Nucleus accumbens (tissue), 56 donors: ENCODE data around the gene CCDC66.
A peak's percentile ranks its signal among the peaks of the same experiment; 100 is the strongest.
"Not testable (repeated sequence)": the region's sequence is repeated elsewhere in the genome, so short reads cannot be mapped to it uniquely, and the experiment has no call there.

Experiments used
- DNase-seq, 56 donors: peaks; one replicate each; lab custom pipeline; 2025; lab: John Stamatoyannopoulos, UW

The CCDC66 gene

DNA sequence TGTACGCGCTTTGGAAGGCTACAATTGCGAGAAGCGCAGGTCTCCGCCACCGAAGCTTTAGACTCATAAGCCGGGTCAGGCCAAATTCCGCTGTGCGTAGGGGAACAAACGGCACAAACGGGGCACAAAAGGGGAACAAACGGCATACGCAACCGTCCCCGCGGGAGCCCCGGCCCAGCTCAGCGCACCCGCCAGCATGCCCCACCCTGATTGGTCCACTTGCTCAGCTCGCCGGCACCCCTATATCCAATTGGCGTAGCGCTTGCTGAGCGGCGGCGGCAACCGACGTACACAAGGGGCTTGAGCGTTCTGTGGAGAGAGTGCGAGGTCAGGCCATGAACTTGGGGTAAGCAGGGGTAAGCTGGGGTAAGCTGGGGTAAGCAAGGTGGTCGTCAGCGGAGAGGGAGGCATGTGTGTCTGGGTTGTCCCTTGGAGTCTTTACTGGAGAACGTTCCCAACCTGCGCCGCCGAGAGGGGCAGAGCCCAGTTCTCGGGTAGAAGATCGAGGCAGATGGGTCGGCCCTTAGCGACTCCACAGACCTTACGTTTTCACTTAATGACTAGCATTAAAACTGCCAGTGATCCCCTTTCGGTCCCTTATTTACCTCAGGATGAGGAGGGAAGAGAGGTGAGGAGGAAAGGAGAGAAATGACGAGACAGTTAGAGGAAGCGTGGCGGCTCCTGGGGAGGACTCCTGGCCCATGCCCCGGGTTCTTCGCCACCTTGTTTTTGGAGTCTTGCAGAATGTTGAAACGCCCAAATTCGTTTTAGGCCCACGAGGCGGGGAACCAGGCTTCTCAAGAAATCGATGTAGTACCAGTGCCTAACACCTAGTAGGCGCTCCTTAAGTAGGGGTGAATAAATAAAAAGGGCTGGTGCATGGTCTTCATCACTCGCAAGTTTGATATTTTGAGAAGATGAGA lies at the start of gene CCDC66:
Gene CCDC66 (plus strand): TSS at position 268 of the 923 bp plus-strand sequence. CDS start 68 bp downstream, at position 336.
- peak; percentile 52 to 96 (median 88) for DNase-seq

DNA sequence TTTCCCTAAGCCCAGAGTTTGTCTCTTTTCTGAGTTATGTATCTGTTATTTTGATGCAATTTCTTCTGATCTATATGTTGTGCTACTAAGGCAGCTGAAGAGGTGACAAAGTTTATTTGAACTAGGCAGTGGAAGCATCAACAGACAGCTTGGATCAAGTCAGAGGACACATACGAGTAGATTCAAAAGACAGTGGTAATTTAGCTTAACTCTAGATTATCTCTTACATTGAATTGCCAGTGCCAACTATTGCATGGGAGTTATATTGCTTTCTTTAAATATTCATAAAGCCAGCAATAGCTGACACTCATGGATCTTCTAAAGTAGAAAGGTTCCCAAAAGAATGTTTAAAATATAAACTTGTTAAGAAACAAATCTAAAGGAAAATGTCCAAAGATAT lies 37.3 kb upstream of the CCDC66 start:
- DNase-seq: no peak

DNA sequence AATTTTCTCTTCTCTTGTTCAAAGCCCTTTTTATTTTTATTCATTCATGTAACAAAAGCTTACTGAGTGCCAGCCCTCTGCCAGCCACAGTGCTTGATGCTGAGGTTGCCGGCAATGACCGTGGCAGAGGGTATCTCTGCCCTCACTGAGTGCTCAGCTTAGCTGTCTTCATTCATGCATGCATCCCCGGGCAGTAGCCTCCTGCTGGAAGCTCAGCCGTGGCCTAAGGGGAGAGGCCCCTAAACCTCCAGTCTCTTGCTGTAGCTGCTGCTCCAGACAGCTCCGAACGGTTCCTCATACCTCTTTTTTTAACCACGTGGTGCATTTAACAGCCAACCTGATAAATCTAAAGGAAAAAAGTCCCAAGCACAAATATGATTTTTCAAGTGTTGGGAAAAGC lies 34.6 kb upstream of the CCDC66 start:
- DNase-seq: no peak

DNA sequence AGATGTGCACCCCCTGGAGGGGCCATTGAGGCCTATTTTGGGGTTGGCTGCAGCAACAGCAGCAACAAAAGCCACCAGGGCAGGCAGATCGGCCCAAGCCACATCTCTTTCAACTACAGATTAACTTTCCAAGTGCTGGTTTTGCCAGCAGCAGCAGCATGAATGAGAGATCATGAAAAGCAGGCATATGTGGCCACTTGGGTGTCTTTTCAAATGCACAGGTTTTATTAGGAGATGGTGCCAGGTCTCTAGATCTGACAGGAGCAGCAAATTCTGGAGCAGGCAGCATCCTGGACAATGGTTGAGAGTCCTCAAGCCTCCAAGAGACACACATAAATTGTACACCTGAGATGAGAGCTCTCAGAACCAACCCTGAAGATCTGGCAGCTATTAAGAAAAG lies 31.7 kb upstream of the CCDC66 start:
- no peak for DNase-seq

DNA sequence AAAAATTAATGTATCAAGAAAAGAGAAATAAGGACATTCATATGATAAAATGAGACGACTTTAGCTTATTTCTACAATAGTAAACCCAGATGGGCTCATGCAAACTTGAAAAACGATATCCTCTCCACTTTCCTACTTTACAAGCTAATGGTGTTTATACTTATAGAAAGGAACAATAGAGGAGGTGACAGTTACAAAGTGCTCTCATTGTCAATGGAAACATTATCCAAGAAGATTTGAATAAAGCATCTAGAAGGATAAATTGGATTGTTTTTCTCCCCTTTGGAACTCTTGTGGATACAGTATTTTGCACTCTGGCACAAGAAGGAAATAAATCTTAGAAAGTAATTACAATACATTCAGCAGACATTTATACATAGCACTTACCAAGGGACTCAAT lies 20.2 kb upstream of the CCDC66 start:
- DNase-seq: no peak

DNA sequence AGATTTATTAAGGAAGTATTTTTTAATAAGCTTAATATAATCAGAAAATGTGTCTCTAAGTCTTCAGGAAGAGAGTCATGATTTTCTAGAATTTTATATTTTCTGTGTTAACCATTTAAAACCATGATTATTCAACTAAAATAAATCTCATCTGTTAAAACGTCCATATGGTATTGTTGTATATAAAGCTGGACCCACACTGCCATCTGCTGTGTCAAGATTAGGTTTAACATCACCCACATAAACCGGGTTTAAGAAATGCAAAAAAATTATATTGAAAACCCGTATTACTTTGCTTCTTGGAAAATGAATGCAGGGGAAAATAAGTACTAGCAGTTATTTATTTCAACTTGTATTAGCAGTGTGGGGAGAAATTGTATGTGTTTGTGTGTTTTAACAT lies 9.5 kb upstream of the CCDC66 start:
- no peak for DNase-seq

DNA sequence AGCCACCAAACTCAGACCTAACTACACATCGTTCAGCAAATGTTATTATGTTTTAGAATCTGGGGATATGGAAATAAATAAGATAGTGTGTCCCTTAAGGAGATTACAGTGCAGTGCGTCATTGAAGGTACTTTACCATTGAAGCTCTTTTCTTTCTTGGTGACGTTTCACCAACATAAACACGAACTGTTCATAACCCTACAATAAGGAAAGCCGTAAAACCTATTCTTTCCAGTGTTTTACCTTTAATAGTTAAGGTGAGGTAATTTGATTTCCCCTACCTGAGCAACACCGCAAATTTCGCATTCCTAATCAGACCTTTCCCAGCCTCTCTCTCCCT lies 826 bp downstream of the CCDC66 start:
- no peak for DNase-seq

DNA sequence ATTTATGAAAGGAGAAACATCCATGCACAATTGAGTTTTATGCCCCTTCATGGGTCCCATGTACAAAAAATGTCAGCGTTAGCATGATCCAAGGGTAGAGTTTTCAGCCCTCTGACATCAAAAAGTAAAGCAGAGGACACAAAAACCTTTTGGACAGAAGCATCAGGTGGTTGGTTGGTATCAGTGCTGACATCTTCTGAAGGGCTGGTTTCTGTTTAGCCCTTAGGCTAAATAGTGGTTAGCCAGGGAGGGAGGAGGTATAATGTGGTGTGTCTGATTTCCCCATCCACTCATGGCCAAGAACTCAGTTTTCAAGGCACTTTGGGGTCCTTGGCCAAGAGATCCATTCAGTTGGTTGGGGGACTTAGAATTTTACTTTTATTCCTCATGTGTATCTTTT lies 16.5 kb downstream of the CCDC66 start:
- no peak for DNase-seq

DNA sequence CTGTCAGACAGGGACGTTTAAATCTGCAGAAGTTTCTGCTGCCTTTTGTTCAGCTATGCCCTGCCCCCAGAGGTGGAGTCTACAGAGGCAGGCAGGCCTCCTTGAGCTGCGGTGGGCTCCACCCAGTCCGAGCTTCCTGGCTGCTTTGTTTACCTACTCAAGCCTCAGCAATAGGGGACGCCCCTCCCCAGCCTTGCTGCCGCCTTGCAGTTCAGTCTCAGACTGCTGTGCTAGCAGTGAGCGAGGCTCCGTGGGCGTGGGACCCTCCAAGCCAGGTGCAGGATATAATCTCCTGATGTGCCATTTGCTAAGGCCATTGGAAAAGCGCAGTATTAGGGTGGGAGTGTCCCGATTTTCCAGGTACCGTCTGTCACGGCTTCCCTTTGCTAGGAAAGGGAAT lies 25.0 kb downstream of the CCDC66 start:
- not testable (repeated sequence) for DNase-seq

DNA sequence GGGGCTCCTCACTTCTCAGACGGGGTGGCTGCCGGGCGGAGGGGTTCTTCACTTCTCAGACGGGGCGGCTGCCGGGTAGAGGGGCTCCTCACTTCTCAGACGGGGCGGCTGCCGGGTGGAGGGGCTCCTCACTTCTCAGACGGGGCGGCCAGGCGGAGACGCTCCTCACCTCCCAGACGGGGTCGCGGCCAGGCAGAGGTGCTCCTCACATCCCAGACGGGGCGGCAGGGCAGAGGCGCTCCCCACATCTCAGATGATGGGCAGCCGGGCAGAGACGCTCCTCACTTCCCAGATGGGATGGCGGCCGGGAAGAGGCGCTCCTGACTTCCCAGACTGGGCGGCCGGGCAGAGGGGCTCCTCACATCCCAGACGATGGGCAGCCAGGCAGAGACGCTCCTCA lies 27.3 kb downstream of the CCDC66 start:
- DNase-seq: not testable (repeated sequence)

DNA sequence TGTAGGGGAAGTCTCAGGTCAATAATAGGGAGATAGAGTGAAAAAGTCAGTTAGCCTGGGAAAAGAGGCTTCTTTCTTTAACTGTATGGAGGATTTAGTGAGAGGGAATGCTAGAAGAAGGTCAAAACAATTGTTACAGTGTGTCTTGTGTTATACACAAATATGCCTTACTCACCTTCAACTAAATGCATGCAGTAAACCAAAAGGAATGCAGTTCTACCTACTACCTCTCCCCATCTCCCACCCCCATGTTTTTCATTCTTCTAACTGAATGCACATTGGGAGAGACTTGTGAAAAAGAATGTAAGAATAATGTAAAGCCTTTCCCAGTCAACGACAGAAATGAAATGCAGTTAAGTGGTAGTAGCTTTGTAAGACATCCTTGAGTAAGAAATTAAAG lies 33.8 kb downstream of the CCDC66 start:
- DNase-seq: no peak

DNA sequence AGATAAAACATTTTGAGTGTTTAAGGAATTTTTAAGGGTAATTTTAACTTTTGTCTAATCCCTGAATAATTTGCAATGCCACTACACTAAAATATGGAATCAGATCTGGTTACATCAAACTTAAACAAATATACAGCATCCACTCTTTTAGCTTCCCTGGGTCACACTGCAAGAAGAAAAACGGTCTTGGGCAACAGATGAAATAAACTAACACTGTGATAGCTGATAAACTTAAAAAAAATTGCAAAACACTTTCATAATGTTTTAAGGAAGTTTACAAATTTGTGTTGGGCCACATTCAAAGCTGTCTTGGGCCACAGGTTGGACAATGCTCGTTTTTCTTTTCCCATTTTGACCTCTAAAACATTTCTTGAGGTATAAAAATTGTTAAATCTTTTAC lies 34.3 kb downstream of the CCDC66 start:
- no peak for DNase-seq

DNA sequence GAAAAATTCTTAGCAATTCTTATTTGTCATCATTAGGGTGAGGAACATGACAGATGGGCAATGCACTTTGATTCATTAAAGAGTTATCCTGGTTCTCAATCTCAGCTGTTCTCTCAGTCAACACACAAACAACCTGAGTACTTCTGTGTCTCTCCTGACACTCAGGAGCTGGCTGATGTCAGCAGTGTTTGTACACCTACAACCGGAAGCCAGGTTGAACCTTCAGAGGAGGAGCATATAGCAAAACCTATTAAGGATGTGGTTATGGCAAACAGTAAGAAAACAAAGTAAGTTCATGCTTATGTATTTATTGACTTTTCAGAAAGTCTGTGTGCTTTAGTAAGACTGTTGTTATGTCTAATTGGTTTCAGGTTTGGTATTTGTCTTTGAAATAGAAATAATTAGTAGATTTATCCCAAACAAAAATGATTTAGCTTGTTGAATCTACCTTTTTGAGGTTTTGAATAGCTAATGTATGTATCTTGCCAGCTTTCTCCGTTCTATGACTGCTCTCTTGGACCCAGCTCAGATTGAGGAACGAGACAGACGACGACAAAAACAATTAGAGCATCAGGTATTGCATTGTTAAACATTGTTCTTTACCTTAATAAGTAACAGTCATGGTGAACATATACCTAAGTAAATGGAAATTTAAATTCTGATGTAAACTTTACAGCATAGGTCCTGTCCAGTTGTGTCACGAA lies 36.6 kb downstream of the CCDC66 start:
- DNase-seq: no peak

DNA sequence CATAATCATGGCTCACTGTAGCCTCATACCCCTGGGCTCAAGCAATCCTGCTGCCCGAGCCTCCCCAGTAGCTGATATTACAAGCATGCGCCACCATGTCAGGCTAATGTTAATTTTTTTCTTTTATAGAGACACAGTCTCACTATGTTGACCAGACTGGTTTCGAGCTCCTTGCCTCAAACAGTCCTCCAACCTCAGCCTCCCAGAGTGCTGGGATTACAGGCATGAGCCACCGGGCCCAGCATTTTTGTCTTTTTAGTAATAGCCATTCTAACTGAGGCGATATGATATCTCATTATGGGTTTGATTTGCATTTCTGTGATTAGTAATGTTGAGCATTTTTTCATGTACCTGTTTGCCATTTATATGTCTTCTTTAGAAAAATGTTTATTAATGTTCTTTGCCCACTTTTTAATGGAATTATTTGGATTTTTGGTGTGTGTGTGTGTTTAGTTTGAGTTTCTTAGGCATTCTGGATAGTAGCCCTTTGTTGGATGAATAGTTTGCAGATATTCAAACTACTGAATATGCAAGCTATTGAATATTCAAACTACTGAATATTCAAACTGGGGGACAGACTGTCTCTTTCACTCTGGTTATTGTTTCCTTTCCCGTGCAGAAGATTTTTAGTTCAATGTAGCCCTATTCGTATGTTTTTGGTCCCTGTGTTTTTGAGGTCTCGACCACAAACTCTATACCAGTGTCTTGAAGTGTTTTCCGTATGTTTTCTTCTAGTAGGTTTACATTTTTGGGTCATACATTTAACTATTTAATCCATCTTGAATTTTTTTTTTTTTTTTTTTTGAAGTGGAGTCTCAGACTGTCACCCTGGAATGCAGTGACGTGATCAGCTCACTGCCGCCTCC lies 39.2 kb downstream of the CCDC66 start:
- DNase-seq: no peak

DNA sequence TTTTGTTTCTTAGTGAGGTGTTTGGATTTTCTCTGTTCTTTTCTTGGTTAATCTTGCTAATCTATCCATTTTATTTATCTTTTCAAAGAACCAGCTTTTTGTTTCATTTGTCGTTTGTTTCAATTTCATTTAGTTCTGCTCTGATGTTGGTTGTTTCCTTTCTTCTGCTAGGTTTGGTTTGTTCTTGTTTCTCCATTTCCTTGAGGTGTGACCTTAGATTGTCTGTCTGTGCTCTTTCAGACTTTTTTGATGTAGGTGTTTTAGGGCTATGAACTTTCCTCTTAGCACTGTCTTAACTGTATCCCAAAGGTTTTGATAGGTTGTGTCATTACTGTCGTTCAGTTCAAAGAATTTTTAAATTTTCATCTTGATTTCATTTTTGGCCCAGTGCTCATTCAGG lies 51.5 kb downstream of the CCDC66 start:
- DNase-seq: not testable (repeated sequence)

DNA sequence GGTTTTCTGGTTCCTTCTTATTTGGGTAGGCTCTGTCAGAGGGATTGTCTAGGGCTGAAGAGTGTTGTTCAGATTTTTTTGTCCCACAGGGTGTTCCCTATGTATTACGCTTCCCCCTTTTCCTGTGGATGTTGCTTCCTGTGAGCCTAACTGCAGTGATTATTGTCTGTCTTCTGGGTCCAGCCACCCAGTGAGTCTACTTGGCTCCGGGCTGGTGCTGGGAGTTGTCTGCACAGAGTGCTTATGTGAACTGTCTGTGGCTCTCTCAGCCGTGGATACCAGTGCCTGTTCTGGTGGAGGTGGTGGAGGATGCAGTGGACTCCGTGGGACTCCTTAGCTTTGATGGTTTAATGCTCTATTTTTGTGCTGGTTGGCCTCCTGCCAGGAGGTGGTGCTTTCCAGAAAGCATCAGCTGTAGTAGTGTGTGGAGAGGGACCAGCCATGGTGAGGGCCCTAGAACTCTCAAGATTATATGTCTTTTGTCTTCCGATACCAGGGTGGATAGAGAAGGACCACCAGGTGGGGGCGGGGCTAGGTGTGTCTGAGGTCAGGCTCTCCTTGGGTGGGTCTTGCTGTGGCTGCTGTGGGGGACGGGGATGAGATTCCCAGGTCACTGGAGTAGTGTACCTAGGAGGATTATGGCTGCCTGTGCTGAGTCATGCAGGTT lies 53.8 kb downstream of the CCDC66 start:
- peak in 2 of 56 donors; percentile 6 to 17 for DNase-seq

DNA sequence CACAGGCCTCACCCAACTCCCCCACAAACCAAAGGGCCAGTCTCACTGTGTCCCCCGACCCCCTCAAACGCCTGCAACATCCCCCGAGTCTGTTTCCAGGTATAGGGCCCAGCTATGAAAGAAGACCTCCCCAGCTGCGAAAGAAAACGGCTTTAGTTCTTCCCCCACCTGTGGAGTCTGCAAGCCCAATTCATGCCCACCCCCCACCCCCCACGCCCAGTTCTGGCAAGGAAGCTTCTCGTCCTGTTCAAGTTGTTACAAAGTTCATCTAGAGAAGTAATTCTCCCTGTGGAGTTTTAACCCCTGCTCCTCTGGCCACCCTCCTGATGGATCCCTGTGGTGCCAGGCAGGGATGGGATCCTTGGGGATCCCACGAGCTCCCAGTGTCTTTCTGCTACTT lies 54.4 kb downstream of the CCDC66 start:
- no peak for DNase-seq

DNA sequence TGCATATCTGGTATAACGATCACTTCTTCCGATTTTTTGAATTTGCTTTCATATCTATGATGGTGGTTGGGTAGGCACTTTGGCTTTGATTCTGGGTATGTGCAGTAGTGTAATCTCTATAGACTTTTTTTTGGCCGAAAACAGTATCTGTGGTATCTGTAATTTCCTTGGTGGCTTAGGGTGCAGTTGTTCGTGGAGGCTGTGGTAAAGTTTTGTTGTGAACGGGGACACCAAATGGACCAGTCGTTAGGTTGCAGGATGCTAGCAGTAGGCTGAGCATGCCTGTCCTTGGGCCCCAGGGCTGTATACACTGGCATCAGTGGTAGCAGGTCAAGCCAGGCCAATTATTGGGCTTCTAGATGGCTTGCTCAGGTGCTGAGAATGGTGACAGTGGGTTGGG lies 55.2 kb downstream of the CCDC66 start:
- no peak for DNase-seq

DNA sequence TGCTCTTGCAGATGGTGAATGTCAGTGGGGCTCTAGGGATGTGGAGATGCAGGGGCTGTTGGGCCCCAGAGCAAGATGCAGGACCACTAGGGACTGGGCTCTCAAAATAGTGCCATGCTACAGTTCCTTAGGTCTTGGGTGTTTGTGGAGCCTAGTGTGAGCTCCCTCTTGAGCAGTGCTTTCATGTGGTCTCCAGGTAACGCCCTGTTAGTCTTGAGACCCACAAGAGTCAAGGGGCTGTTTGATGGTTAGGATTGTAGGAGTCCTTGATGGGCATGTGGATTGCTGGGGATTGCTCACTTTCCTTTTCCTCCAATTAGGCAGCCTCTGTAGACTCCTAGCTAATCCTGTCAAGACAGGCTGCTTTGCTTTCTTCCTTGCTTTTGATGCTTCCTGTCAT lies 56.0 kb downstream of the CCDC66 start:
- DNase-seq: no peak

DNA sequence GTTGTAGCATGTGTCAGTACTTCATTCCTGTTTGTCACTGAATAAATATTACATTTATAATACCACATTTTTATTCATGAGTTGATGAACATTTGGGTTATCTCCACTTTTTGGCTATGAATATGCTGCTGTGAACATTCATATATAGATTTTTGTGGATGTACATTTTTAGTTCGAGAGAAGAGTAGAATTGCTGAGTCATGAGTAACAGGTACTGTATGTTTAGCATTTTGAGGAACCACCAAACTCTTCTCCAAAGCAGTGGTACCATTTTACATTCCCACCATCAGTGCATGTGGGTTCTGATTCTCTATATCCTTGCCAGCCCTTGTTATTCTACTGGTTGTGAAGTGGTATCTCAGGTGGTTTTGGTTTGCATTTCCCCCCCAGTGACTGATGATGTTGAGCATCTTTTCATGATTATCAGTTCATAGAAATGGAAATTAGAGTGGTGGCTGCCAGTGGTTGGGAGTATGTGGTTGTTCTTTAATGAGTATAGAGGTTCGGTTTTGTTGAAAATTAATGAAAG lies 59.6 kb downstream of the CCDC66 start:
- DNase-seq: no peak
